Glutamatergic neuron (in vitro differentiated cells): ENCODE measurements around the gene IP6K1. TPM values are rescaled to one million over a fixed set of nuclear protein-coding genes. Genes with fewer than 3 reads are reported as not detected.
"Not testable (repeated sequence)": the region's sequence is repeated elsewhere in the genome, so short reads cannot be mapped to it uniquely, and the experiment has no call there.

ENCODE experiments used
- DNase-seq: peaks from one replicate; pipeline ENCODE4 v3.0.0; 2022
- H3K27ac Mint-ChIP-seq: one replicate; pipeline ENCODE4 v1.8.0; 2020; ENCODE audit warnings: mild to moderate bottlenecking, mixed read lengths, inconsistent platforms; ENCODE audit not compliant: unreplicated experiment
- H3K27me3 Mint-ChIP-seq: one replicate; pipeline ENCODE4 v1.8.0; 2020; ENCODE audit warnings: mild to moderate bottlenecking, moderate library complexity, mixed read lengths, inconsistent platforms; ENCODE audit not compliant: unreplicated experiment
- H3K36me3 Mint-ChIP-seq: one replicate; pipeline ENCODE4 v1.8.0; 2020; ENCODE audit warnings: mild to moderate bottlenecking, mixed read lengths, inconsistent platforms; ENCODE audit not compliant: unreplicated experiment
- H3K4me1 Mint-ChIP-seq: one replicate; pipeline ENCODE4 v1.8.0; 2020; ENCODE audit warnings: mild to moderate bottlenecking, low read depth, mixed read lengths, inconsistent platforms; ENCODE audit not compliant: unreplicated experiment
- H3K4me3 Mint-ChIP-seq: one replicate; pipeline ENCODE4 v1.8.0; 2020; ENCODE audit warnings: mild to moderate bottlenecking, mixed read lengths, inconsistent platforms; ENCODE audit not compliant: unreplicated experiment
- H3K9me3 Mint-ChIP-seq: one replicate; pipeline ENCODE4 v1.8.0; 2020; ENCODE audit warnings: mild to moderate bottlenecking, moderate library complexity, mixed read lengths, inconsistent platforms; ENCODE audit not compliant: unreplicated experiment
- CTCF ChIP-seq: fragments of 200-600 bp; sonication (generic); IDR thresholded peaks from one replicate; pipeline ENCODE4 v1.5.0; 2021; ENCODE audit not compliant: partially characterized antibody, unreplicated experiment
- total RNA-seq: library from RNA; stranded (reverse); fragmentation: NEBNext Ultra II Directional; extraction: Animal tissue kit (Norgen Biotek cat#: 25700); gene quantifications from one replicate; pipeline ENCODE4 v1.2.1, GENCODE V29; 2021; ENCODE audit not compliant: unreplicated experiment

IP6K1 gene
- total RNA-seq, 1 donor from 2014 or later: 44.6 TPM

GRCh38 chr3:49689046-49689907 is 97.1 kb downstream of the IP6K1 start, which contains the start of the genes MST1 and RNF123:
Gene MST1, minus strand, starts transcription at chr3:49689474. Its CDS starts 783 bp downstream, at chr3:49688691.
Gene RNF123, plus strand, starts transcription at chr3:49689557. Its CDS starts 1,609 bp downstream, at chr3:49691166.
- TF ChIP-seq CTCF: peak; percentile 26
- peaks cover 14% of the 10 kb centered on the region for H3K27me3 Mint-ChIP-seq
- peak within 1 kb of the TSS; percentile 100 for H3K4me3 Mint-ChIP-seq
- H3K4me1 Mint-ChIP-seq: peaks cover 10% of the 10 kb centered on the region
- DNase-seq: peak; percentile 98
- peak within 1 kb of the TSS; percentile 94 for H3K27ac Mint-ChIP-seq
- H3K36me3 Mint-ChIP-seq: no peaks in the 10 kb centered on the region
- peaks cover 3% of the 10 kb centered on the region for H3K9me3 Mint-ChIP-seq

- peaks cover 14% of the 10 kb centered on the region for H3K27me3 Mint-ChIP-seq
- H3K36me3 Mint-ChIP-seq, H3K9me3 Mint-ChIP-seq, H3K4me1 Mint-ChIP-seq, DNase-seq: not testable (repeated sequence)
- peak overlapping the region; percentile 100 for H3K4me3 Mint-ChIP-seq
- peak overlapping the region; percentile 94 for H3K27ac Mint-ChIP-seq
These were observed 97.8 kb downstream of the IP6K1 start for GRCh38 chr3:49688338-49689045.

- H3K27me3 Mint-ChIP-seq: peaks cover 14% of the 10 kb centered on the region
- not testable (repeated sequence) for H3K9me3 Mint-ChIP-seq, H3K27ac Mint-ChIP-seq, H3K36me3 Mint-ChIP-seq, H3K4me1 Mint-ChIP-seq, DNase-seq
- H3K4me3 Mint-ChIP-seq: peak overlapping the region; percentile 79
These were observed 98.9 kb downstream of the IP6K1 start for GRCh38 chr3:49687424-49687795.

- Mint-ChIP-seq H3K27me3 (peaks cover 14% of the 10 kb centered on the region), H3K27ac (peak overlapping the region; percentile 33), H3K4me3 (peak overlapping the region; percentile 79)
- not testable (repeated sequence) for H3K9me3 Mint-ChIP-seq, H3K36me3 Mint-ChIP-seq, H3K4me1 Mint-ChIP-seq
- DNase-seq: peak; percentile 71
These were observed 99.4 kb downstream of the IP6K1 start for GRCh38 chr3:49686769-49687423.

- not testable (repeated sequence) for H3K27ac Mint-ChIP-seq
These were observed 100.0 kb downstream of the IP6K1 start for GRCh38 chr3:49686346-49686745.

GRCh38 chr3:49685846-49686245 is 100.5 kb downstream of the IP6K1 start:
- H3K27me3 Mint-ChIP-seq: peaks cover 14% of the 10 kb centered on the region
- H3K27ac Mint-ChIP-seq, H3K4me3 Mint-ChIP-seq, H3K9me3 Mint-ChIP-seq, H3K36me3 Mint-ChIP-seq, DNase-seq, H3K4me1 Mint-ChIP-seq: not testable (repeated sequence)

More at GRCh38 chr3:49686346-49686745, 100.0 kb downstream of the IP6K1 start:
- not testable (repeated sequence) for DNase-seq, H3K36me3 Mint-ChIP-seq, H3K4me1 Mint-ChIP-seq, H3K9me3 Mint-ChIP-seq
- peak overlapping the region; percentile 38 for H3K4me3 Mint-ChIP-seq
- peaks cover 14% of the 10 kb centered on the region for H3K27me3 Mint-ChIP-seq

GRCh38 chr3:49685103-49685502 is 101.2 kb downstream of the IP6K1 start:
- not testable (repeated sequence) for DNase-seq, H3K4me3 Mint-ChIP-seq, H3K27ac Mint-ChIP-seq, H3K9me3 Mint-ChIP-seq, H3K36me3 Mint-ChIP-seq, H3K4me1 Mint-ChIP-seq
- peaks cover 18% of the 10 kb centered on the region for H3K27me3 Mint-ChIP-seq

GRCh38 chr3:49684453-49684852 is 101.9 kb downstream of the IP6K1 start:
- not testable (repeated sequence) for H3K9me3 Mint-ChIP-seq, DNase-seq, H3K4me1 Mint-ChIP-seq, H3K27ac Mint-ChIP-seq, H3K36me3 Mint-ChIP-seq, H3K4me3 Mint-ChIP-seq
- H3K27me3 Mint-ChIP-seq: peaks cover 14% of the 10 kb centered on the region
